GM12878 (cell line): Measurements from ENCODE around the gene SUGP2. TPM values are rescaled to one million over a fixed set of nuclear protein-coding genes. Genes with fewer than 3 reads are reported as not detected.

ENCODE experiments used
- ATF3 ChIP-seq: IDR thresholded peaks from 2 replicates; pipeline ENCODE4 v1.6.1; 2011; ENCODE audit warnings: low read depth, mild to moderate bottlenecking, low read length, moderate library complexity, borderline replicate concordance; ENCODE audit errors: extremely low read depth
- BCLAF1 ChIP-seq: fragments of 450-650 bp; IDR thresholded peaks from 2 replicates; pipeline ENCODE4 v1.6.1; 2017; ENCODE audit warnings: antibody characterized with exemption, mild to moderate bottlenecking, moderate library complexity
- CEBPZ ChIP-seq: fragments of 150-350 bp; IDR thresholded peaks from 2 replicates; pipeline ENCODE4 v1.6.1; 2016; ENCODE audit warnings: low read depth, low read length
- E2F8 ChIP-seq: fragments of 450-650 bp; IDR thresholded peaks from 2 replicates; pipeline ENCODE4 v1.6.1; 2018; ENCODE audit warnings: mild to moderate bottlenecking, low read depth, moderate library complexity; ENCODE audit not compliant: partially characterized antibody
- EP300 ChIP-seq, 2 experiments: fragments of 150-350 bp in 1 of 2; IDR thresholded peaks; 2 replicates each; pipeline ENCODE4 v1.6.1; 2011 to 2012; ENCODE audit warnings: low read depth in 2 of 2, low read length in 2 of 2, borderline replicate concordance in 1 of 2, improper control_type of control experiment in 1 of 2, inconsistent platforms in 1 of 2; ENCODE audit not compliant: control insufficient read depth in 1 of 2
- FOS ChIP-seq: IDR thresholded peaks from 3 replicates; pipeline ENCODE4 v1.6.1; 2011; ENCODE audit warnings: borderline replicate concordance; ENCODE audit not compliant: insufficient read length; ENCODE audit errors: extremely low read depth
- HSF1 ChIP-seq: fragments of 150-350 bp; IDR thresholded peaks from 2 replicates; pipeline ENCODE4 v1.6.1; 2014; ENCODE audit warnings: mild to moderate bottlenecking, low read depth, low read length
- KLF5 ChIP-seq: fragments of 450-650 bp; IDR thresholded peaks from 2 replicates; pipeline ENCODE4 v1.6.1; 2014; ENCODE audit warnings: mild to moderate bottlenecking; ENCODE audit not compliant: partially characterized antibody
- NR2C1 ChIP-seq: fragments of 450-650 bp; IDR thresholded peaks from 2 replicates; pipeline ENCODE4 v1.6.1; 2017; ENCODE audit warnings: antibody characterized with exemption, mild to moderate bottlenecking, moderate library complexity
- POLR2AphosphoS2 ChIP-seq: IDR thresholded peaks from 2 replicates; pipeline ENCODE4 v1.6.1; 2011; ENCODE audit warnings: low read depth, mild to moderate bottlenecking, low read length, improper control_type of control experiment, moderate library complexity
- RCOR1 ChIP-seq: conservative IDR thresholded peaks from 2 replicates; pipeline ENCODE4 v1.6.1; 2012; ENCODE audit warnings: low read depth, low read length, improper control_type of control experiment
- polyA plus RNA-seq, 11 experiments: library from polyadenylated mRNA; depleted of rRNA in 4 of 11; unstranded in 6 of 11; stranded (reverse) in 5 of 11; fragments of >200 nt; fragmentation: Nextera tagmentation in 4 of 11; fragmentation: Illumina TruSeq in 1 of 11; extraction: Ambion mirVana in 4 of 11; extraction: Trizol in 1 of 11; gene quantifications; 1 replicate in 1 of 11; 2 replicates in 10 of 11; pipeline versions ENCODE4 v1.2.1 to v1.2.3, GENCODE V29; 2011 to 2016; ENCODE audit warnings: inconsistent platforms in 2 of 11, missing spikeins in 2 of 11, low read depth in 1 of 11
- total RNA-seq, 4 experiments: library from RNA; depleted of rRNA in 3 of 4; stranded (reverse); fragments of >200 nt in 3 of 4; fragmentation: Illumina TruSeq in 1 of 4; extraction: Trizol in 1 of 4; gene quantifications; 2 replicates each; pipeline versions ENCODE4 v1.2.1 to v1.2.3, GENCODE V29; 2013 to 2021

The SUGP2 gene
- total and polyA plus RNA-seq, 10 of the 15 experiments (the other 5 are each of a cell fraction or from before 2014, with no cell fraction given) = 15.0 to 120 (median 57.2) TPM

- TF ChIP-seq BCLAF1 = no peak
- TF ChIP-seq E2F8 = no peak
- no peak for TF ChIP-seq RCOR1
- TF ChIP-seq FOS = no peak
- TF ChIP-seq HSF1 = no peak
- TF ChIP-seq KLF5 = no peak
- no peak for TF ChIP-seq EP300 (IDR thresholded peaks at IDR 0.05; ENCODE audit: borderline replicate concordance in 1 of 2, control insufficient read depth in 1 of 2, low read depth in 2 of 2, low read length in 2 of 2)
- TF ChIP-seq POLR2AphosphoS2 = no peak
- TF ChIP-seq NR2C1 = no peak
- TF ChIP-seq CEBPZ = no peak
- TF ChIP-seq ATF3 = no peak
These were observed 48.4 kb upstream of the SUGP2 start (continued) for GRCh38 chr19:19081642-19082151.
